Endothelial cell of umbilical vein (primary cell): ENCODE measurements around the gene ATP5IF1. TPM values are rescaled to one million over a fixed set of nuclear protein-coding genes. Genes with fewer than 3 reads are reported as not detected.

ENCODE experiments used
- BruUV-seq: library from RNA; stranded (reverse); fragments of 400-500 nt; replicated peaks from 2 replicates; lab custom pipeline; 2021; lab: Mats Ljungman, UMichigan
- CTCF ChIA-PET: fragments of 300-600, 350-600 bp; sonication (Branson Sonifier 250); formaldehyde crosslinking; loops from one replicate; lab custom pipeline; 2021; ENCODE audit warnings: antibody characterized with exemption, inconsistent platforms; lab: Charles Lee
- POLR2A ChIA-PET: fragments of 300-600, 350-600 bp; sonication (Branson Sonifier 250); formaldehyde crosslinking; loops from one replicate; lab custom pipeline; 2021; ENCODE audit warnings: antibody characterized with exemption, inconsistent platforms; lab: Charles Lee
- DNase-seq: peaks from one replicate; pipeline ENCODE4 v3.0.0-alpha.2; 2011; ENCODE audit warnings: low read depth, low spot score
- FAIRE-seq: peaks from 2 replicates; lab custom pipeline; 2011; peaks lifted over from hg19 to GRCh38; lab: Jason Lieb, UNC
- H2AFZ ChIP-seq: 2 replicates; pipeline ENCODE4 v1.6.0; 2012; ENCODE audit warnings: low read depth, low read length, control low read depth, inconsistent platforms
- H3K27ac ChIP-seq: 2 replicates; pipeline ENCODE4 v1.5.1; 2011; ENCODE audit warnings: low read depth, mild to moderate bottlenecking, control low read depth, low read length, moderate library complexity; ENCODE audit not compliant: insufficient read depth
- H3K27me3 ChIP-seq, 2 experiments: 2 replicates each; pipeline versions ENCODE4 v1.6.0 to v1.6.1; 2011; ENCODE audit warnings: low read length in 2 of 2, mixed read lengths in 1 of 2; ENCODE audit not compliant: control insufficient read depth in 2 of 2, insufficient read depth in 2 of 2
- H3K36me3 ChIP-seq, 2 experiments: 2 replicates in 1 of 2; 3 replicates in 1 of 2; pipeline ENCODE4 v1.5.1; 2011; ENCODE audit warnings: low read length in 2 of 2, mild to moderate bottlenecking in 1 of 2, moderate library complexity in 1 of 2; ENCODE audit not compliant: control insufficient read depth in 2 of 2, insufficient read depth in 2 of 2; ENCODE audit errors: extremely low read depth in 1 of 2
- H3K4me1 ChIP-seq: 3 replicates; pipeline ENCODE4 v1.5.1; 2011; ENCODE audit warnings: mild to moderate bottlenecking, low read length; ENCODE audit not compliant: control insufficient read depth, insufficient read depth; ENCODE audit errors: extremely low read depth
- H3K4me2 ChIP-seq: 2 replicates; pipeline ENCODE4 v1.6.1; 2011; ENCODE audit warnings: low read length, control low read depth, mixed read lengths; ENCODE audit not compliant: insufficient read depth
- H3K4me3 ChIP-seq, 3 experiments: fragments of 200-600 bp in 1 of 3; sonication (generic), shearing (Covaris generic) in 1 of 3; replicated peaks in 1 of 3; 2 replicates each; pipeline ENCODE4 v1.5.1; 2011 to 2016; ENCODE audit warnings: control low read depth in 3 of 3, low read length in 3 of 3, mild to moderate bottlenecking in 2 of 3, inconsistent platforms in 1 of 3, low read depth in 1 of 3, moderate library complexity in 1 of 3; ENCODE audit not compliant: insufficient read depth in 1 of 3
- H3K79me2 ChIP-seq: 2 replicates; pipeline ENCODE4 v1.6.0; 2012; ENCODE audit warnings: low read length, inconsistent platforms; ENCODE audit not compliant: control insufficient read depth, insufficient read depth
- H3K9ac ChIP-seq: replicated peaks from 2 replicates; pipeline ENCODE3; 2011; ENCODE audit warnings: low read length, control low read depth; ENCODE audit not compliant: insufficient read depth; ENCODE audit errors: extremely low read depth
- H3K9me1 ChIP-seq: replicated peaks from 3 replicates; pipeline ENCODE4 v1.6.0; 2011; ENCODE audit warnings: mild to moderate bottlenecking, low read length; ENCODE audit not compliant: control insufficient read depth, insufficient read depth; ENCODE audit errors: extremely low read depth
- H3K9me3 ChIP-seq: replicated peaks from 2 replicates; pipeline ENCODE4 v1.5.1; 2012; ENCODE audit warnings: low read length, inconsistent platforms; ENCODE audit not compliant: control insufficient read depth, insufficient read depth
- H4K20me1 ChIP-seq: replicated peaks from 2 replicates; pipeline ENCODE3; 2011; ENCODE audit warnings: mild to moderate bottlenecking, low read length; ENCODE audit not compliant: control insufficient read depth, insufficient read depth; ENCODE audit errors: extremely low read depth
- EZH2 ChIP-seq: IDR thresholded peaks from 2 replicates; pipeline ENCODE4 v1.6.1; 2012; ENCODE audit warnings: borderline replicate concordance, low read depth, mild to moderate bottlenecking, moderate library complexity, low read length, inconsistent platforms; ENCODE audit not compliant: severe bottlenecking
- JUN ChIP-seq: IDR thresholded peaks from 2 replicates; pipeline ENCODE4 v1.6.1; 2011; ENCODE audit warnings: borderline replicate concordance, low read depth; ENCODE audit not compliant: insufficient read length, insufficient read depth
- POLR2AphosphoS5 ChIP-seq: IDR thresholded peaks from 2 replicates; pipeline ENCODE4 v1.6.1; 2012; ENCODE audit warnings: low read depth, mild to moderate bottlenecking, control low read depth, low read length, moderate library complexity; ENCODE audit not compliant: insufficient read depth
- dilution Hi-C: fragments of 300-500 bp; cut with MboI; formaldehyde crosslinking; loops from one replicate; pipeline ENCODE4 v1.15.0; 2019; ENCODE audit warnings: low sequenced_read_pairs; ENCODE audit not compliant: extremely low pct_ligation_motif_present
- intact Hi-C: fragments of 100-400 bp; cut with micrococcal nuclease; formaldehyde crosslinking; loops from one replicate; pipeline ENCODE4 v1.10.0; 2022
- polyA plus RNA-seq, 4 experiments: library from polyadenylated mRNA; depleted of rRNA in 3 of 4; stranded (reverse) in 3 of 4; unstranded in 1 of 4; fragments of >200 nt; gene quantifications; 2 replicates each; pipeline versions ENCODE4 v1.2.1 to v1.2.3, GENCODE V29; 2011 to 2012; ENCODE audit warnings: missing spikeins in 1 of 4
- total RNA-seq: library from RNA; stranded (reverse); gene quantifications from 2 replicates; pipeline ENCODE4 v1.2.3, GENCODE V29; 2021
- TF ChIP-seq, protein P1 (sequence below), 2 donors: IDR thresholded peaks; 1 replicate in 1 of 2; 2 replicates in 1 of 2; pipeline ENCODE4 v1.5.1; 2011; ENCODE audit warnings: low read length in 2 of 2, mild to moderate bottlenecking in 2 of 2, moderate library complexity in 2 of 2, control low read depth in 1 of 2, inconsistent platforms in 1 of 2, low read depth in 1 of 2; ENCODE audit not compliant: insufficient read depth in 1 of 2; ENCODE audit errors: extremely low read depth in 1 of 2

ATP5IF1 gene
- total and polyA plus RNA-seq, 2 donors (not counting 3 experiments of a cell fraction or from before 2014, with no cell fraction given) = 133 to 243 TPM

DNA sequence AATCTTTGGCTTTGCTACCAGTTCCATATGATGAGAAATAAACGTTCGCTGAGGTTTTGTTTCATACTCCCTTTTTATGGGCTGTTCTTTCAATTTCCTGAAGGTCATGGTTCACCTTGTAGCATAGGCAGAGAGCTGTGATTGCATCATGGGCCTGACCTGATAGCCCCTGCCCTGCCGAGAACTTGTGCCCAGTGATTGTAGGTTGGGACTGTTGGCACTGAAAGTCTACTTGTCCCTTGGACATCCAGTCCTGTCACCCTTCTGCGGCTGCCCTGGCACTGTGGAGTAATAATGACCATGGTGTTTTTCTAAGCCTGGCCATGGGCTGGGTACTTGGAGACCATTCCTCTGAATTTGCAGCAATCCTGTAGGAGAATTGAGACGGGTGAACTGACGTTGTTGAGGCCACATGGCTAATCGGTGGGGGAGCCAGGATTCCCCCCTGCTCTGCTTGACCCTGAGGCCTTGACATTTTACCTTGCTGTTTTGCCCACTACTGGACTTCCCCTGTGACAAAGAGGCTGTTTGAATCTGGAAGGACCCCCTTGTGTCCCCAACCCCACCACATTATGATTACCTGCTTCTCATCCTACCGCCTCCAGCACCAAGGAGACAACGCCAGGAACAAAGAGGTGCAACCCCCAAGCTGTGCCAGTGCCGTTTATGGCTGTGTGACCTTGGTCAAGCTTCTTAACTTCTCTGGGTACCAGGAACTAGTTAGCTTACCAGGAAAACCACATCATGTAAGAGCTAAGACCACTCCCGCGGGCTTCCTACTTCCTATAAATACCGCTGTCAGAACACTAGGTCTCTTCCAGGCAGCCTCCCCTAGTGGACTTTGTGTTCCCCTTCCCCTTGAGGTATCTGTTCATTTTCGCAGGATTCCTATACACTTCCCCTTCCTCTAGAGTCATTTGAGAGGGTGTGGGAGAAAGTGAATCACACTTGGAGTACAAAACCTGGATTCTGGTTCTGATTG lies 46.8 kb downstream of the ATP5IF1 start:
- no peaks in the 10 kb centered on the region for H4K20me1 ChIP-seq
- TF ChIP-seq, protein P1, sequence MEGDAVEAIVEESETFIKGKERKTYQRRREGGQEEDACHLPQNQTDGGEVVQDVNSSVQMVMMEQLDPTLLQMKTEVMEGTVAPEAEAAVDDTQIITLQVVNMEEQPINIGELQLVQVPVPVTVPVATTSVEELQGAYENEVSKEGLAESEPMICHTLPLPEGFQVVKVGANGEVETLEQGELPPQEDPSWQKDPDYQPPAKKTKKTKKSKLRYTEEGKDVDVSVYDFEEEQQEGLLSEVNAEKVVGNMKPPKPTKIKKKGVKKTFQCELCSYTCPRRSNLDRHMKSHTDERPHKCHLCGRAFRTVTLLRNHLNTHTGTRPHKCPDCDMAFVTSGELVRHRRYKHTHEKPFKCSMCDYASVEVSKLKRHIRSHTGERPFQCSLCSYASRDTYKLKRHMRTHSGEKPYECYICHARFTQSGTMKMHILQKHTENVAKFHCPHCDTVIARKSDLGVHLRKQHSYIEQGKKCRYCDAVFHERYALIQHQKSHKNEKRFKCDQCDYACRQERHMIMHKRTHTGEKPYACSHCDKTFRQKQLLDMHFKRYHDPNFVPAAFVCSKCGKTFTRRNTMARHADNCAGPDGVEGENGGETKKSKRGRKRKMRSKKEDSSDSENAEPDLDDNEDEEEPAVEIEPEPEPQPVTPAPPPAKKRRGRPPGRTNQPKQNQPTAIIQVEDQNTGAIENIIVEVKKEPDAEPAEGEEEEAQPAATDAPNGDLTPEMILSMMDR (IDR thresholded peaks at IDR 0.05; ENCODE audit: extremely low read depth in 1 of 2, insufficient read depth in 1 of 2, low read depth in 1 of 2, low read length in 2 of 2) = no peak
- TF ChIP-seq POLR2AphosphoS5 (no peak), EZH2 (no peak), JUN (no peak)
- H2AFZ ChIP-seq = no peak overlapping the region
- H3K79me2 ChIP-seq = no peaks in the 10 kb centered on the region
- no peak overlapping the region for H3K27ac ChIP-seq
- ChIA-PET CTCF (interaction anchor here (1.3 kb wide), 1 partner anchor 34 kb away, joined by 5 read pairs; no protein-coding TSS in a partner anchor), POLR2A (no interaction called here)
- no peak overlapping the region for H3K4me2 ChIP-seq
- H3K9me1 ChIP-seq = no peaks in the 10 kb centered on the region
- no peak for DNase-seq
- H3K4me3 ChIP-seq = no peak overlapping the region
- H3K4me1 ChIP-seq = no peaks in the 10 kb centered on the region
- H3K27me3 ChIP-seq = no peaks in the 10 kb centered on the region
- no peak for FAIRE-seq
- H3K9me3 ChIP-seq = no peaks in the 10 kb centered on the region
- no peak overlapping the region for H3K9ac ChIP-seq
- peaks cover 4 to 30% of the 10 kb centered on the region in 2 experiments for H3K36me3 ChIP-seq
- dilution Hi-C loops = no loop called here
- intact Hi-C loops = no loop called here
- no TSS peak for BruUV-seq
